GM23248 (cell line): ENCODE measurements around the gene WWOX. TPM values are rescaled to one million over a fixed set of nuclear protein-coding genes. Genes with fewer than 3 reads are reported as not detected.

Experiments used
- DNase-seq: peaks from one replicate; pipeline ENCODE4 v3.0.0-alpha.2; 2015
- H2AFZ ChIP-seq: fragments of 200-600 bp; sonication (generic); 2 replicates; pipeline ENCODE4 v1.6.1; 2016; ENCODE audit warnings: antibody characterized with exemption
- H3F3A ChIP-seq: fragments of 200-600 bp; sonication (generic); 2 replicates; pipeline ENCODE4 v1.6.1; 2016; ENCODE audit warnings: mild to moderate bottlenecking, antibody characterized with exemption, mixed run types; ENCODE audit not compliant: insufficient read depth
- H3K27ac ChIP-seq: fragments of 200-600 bp; sonication (generic); 2 replicates; pipeline ENCODE4 v1.5.1; 2016; ENCODE audit warnings: mild to moderate bottlenecking
- H3K27me3 ChIP-seq: fragments of 200-600 bp; sonication (generic); replicated peaks from 2 replicates; pipeline ENCODE4 v1.6.1; 2016; ENCODE audit warnings: mild to moderate bottlenecking; ENCODE audit not compliant: insufficient read depth
- H3K36me3 ChIP-seq: fragments of 200-600 bp; sonication (generic); 2 replicates; pipeline ENCODE4 v1.6.1; 2016; ENCODE audit warnings: low read depth, mild to moderate bottlenecking
- H3K4me1 ChIP-seq: fragments of 200-600 bp; sonication (generic); 2 replicates; pipeline ENCODE4 v1.6.1; 2016; ENCODE audit warnings: mild to moderate bottlenecking; ENCODE audit not compliant: insufficient read depth
- H3K4me2 ChIP-seq: fragments of 200-600 bp; sonication (generic); one replicate; pipeline ENCODE4 v1.6.1; 2016; ENCODE audit warnings: mild to moderate bottlenecking; ENCODE audit not compliant: unreplicated experiment
- H3K4me3 ChIP-seq: fragments of 200-600 bp; sonication (generic); 2 replicates; pipeline ENCODE4 v1.5.1; 2016; ENCODE audit warnings: mild to moderate bottlenecking
- H3K79me2 ChIP-seq: fragments of 200-600 bp; sonication (generic); 2 replicates; pipeline ENCODE4 v1.6.1; 2016; ENCODE audit warnings: mild to moderate bottlenecking; ENCODE audit not compliant: insufficient read depth
- H3K9ac ChIP-seq: fragments of 200-600 bp; sonication (generic); 2 replicates; pipeline ENCODE4 v1.6.1; 2016; ENCODE audit warnings: mild to moderate bottlenecking
- H3K9me2 ChIP-seq: fragments of 200-600 bp; sonication (generic); 2 replicates; pipeline ENCODE4 v1.6.1; 2016; ENCODE audit warnings: mixed run types, mild to moderate bottlenecking, moderate library complexity; ENCODE audit not compliant: insufficient read depth
- H3K9me3 ChIP-seq: fragments of 200-600 bp; sonication (generic); one replicate; pipeline ENCODE4 v1.6.1; 2017; ENCODE audit warnings: low read depth
- H4K20me1 ChIP-seq: fragments of 200-600 bp; sonication (generic); 2 replicates; pipeline ENCODE4 v1.6.0; 2016; ENCODE audit not compliant: insufficient read depth
- EZH2 ChIP-seq: fragments of 200-600 bp; sonication (generic); IDR thresholded peaks from 2 replicates; pipeline ENCODE4 v1.6.1; 2018; ENCODE audit warnings: antibody characterized with exemption, mild to moderate bottlenecking; ENCODE audit not compliant: insufficient read depth, poor library complexity, severe bottlenecking
- EZH2phosphoT487 ChIP-seq: fragments of 200-600 bp; sonication (generic); IDR thresholded peaks from 2 replicates; pipeline ENCODE4 v1.6.1; 2018; ENCODE audit warnings: antibody characterized with exemption, moderate library complexity, mild to moderate bottlenecking, low read depth; ENCODE audit not compliant: insufficient read depth
- WGBS, 2 experiments: methylation state at CpG; one replicate each; pipeline ENCODE4 v1.1.6; 2015 to 2017; ENCODE audit warnings: low lambda C conversion rate in 2 of 2, low coverage in 1 of 2; ENCODE audit errors: missing lambda C conversion rate in 2 of 2; 5-methylcytosine and 5-hydroxymethylcytosine counted together
- in situ Hi-C: fragments of 300-500 bp; cut with MboI; formaldehyde crosslinking; loops from 2 replicates; pipeline ENCODE4 v1.15.0; 2020
- polyA plus RNA-seq: library from polyadenylated mRNA; unstranded; fragments of >200 nt; fragmentation: Nextera tagmentation; extraction: Ambion mirVana; gene quantifications from 2 replicates; pipeline ENCODE4 v1.2.1, GENCODE V29; 2016
- total RNA-seq: library from RNA; depleted of rRNA; stranded (reverse); fragments of >200 nt; shearing (Covaris generic); gene quantifications from 2 replicates; pipeline ENCODE4 v1.2.3, GENCODE V29; 2014

The WWOX gene
- total and polyA plus RNA-seq, 2 experiments from 2014 or later = 4.5 to 6.6 TPM

- in situ Hi-C loops = no loop called here
- Histone ChIP-seq H3K4me3 (no peak overlapping the region), H3K27ac (no peak overlapping the region), H3K9me2 (no peaks in the 10 kb centered on the region), H3K4me2 (no peak overlapping the region), H3K79me2 (no peaks in the 10 kb centered on the region), H3K36me3 (no peaks in the 10 kb centered on the region), H3K9me3 (no peaks in the 10 kb centered on the region), H2AFZ (no peak overlapping the region), H3K9ac (no peak overlapping the region), H4K20me1 (no peaks in the 10 kb centered on the region), H3K4me1 (no peaks in the 10 kb centered on the region), H3K27me3 (no peaks in the 10 kb centered on the region), H3F3A (no peaks in the 10 kb centered on the region)
- no peak for TF ChIP-seq EZH2phosphoT487
- no peak for TF ChIP-seq EZH2
- no peak for DNase-seq
- WGBS, 2 experiments = 75 to 78% methylated on average over 10 of the region's 10 CpGs
Measured at GRCh38 chr16:78656887-78657286, 557.4 kb downstream of the WWOX start.

- in situ Hi-C loops = no loop called here
- Histone ChIP-seq H3K4me1 (no peaks in the 10 kb centered on the region), H3K4me2 (no peak overlapping the region), H3K27me3 (no peaks in the 10 kb centered on the region), H3K9me3 (peaks cover 2% of the 10 kb centered on the region), H3K79me2 (no peaks in the 10 kb centered on the region), H3K4me3 (no peak overlapping the region), H3K9me2 (no peaks in the 10 kb centered on the region), H2AFZ (no peak overlapping the region), H3K9ac (no peak overlapping the region), H3F3A (no peaks in the 10 kb centered on the region), H4K20me1 (no peaks in the 10 kb centered on the region), H3K36me3 (no peaks in the 10 kb centered on the region), H3K27ac (no peak overlapping the region)
- no peak for DNase-seq
- TF ChIP-seq EZH2 (no peak), EZH2phosphoT487 (no peak)
- 85 to 86% methylated on average over 9 of the region's 9 CpGs for WGBS, 2 experiments
Measured at GRCh38 chr16:78659216-78659615, 559.8 kb downstream of the WWOX start.

- in situ Hi-C loops = no loop called here
- Histone ChIP-seq H3K27me3 (no peaks in the 10 kb centered on the region), H3K79me2 (no peaks in the 10 kb centered on the region), H3K9me2 (no peaks in the 10 kb centered on the region), H3K4me2 (no peak overlapping the region), H3K9ac (no peak overlapping the region), H3K36me3 (no peaks in the 10 kb centered on the region), H4K20me1 (no peaks in the 10 kb centered on the region), H3K4me1 (no peaks in the 10 kb centered on the region), H3F3A (no peaks in the 10 kb centered on the region), H3K4me3 (no peak overlapping the region), H2AFZ (no peak overlapping the region), H3K9me3 (peaks cover 2% of the 10 kb centered on the region), H3K27ac (no peak overlapping the region)
- whole genome bisulfite sequencing, 2 experiments = 50 to 61% methylated on average over 3 of the region's 3 CpGs
- DNase-seq = no peak
- TF ChIP-seq EZH2phosphoT487 (no peak), EZH2 (no peak)
Measured at GRCh38 chr16:78659668-78660217, 560.3 kb downstream of the WWOX start.

- no peaks in the 10 kb centered on the region for H3K4me1 ChIP-seq
- no peak overlapping the region for H3K4me2 ChIP-seq
- no peaks in the 10 kb centered on the region for H3K9me2 ChIP-seq
- peaks cover 2% of the 10 kb centered on the region for H3K9me3 ChIP-seq
- H4K20me1 ChIP-seq = no peaks in the 10 kb centered on the region
- H3K27me3 ChIP-seq = no peaks in the 10 kb centered on the region
- no peak for DNase-seq
- H3K27ac ChIP-seq = no peak overlapping the region
- no peaks in the 10 kb centered on the region for H3K79me2 ChIP-seq
- no peak overlapping the region for H3K9ac ChIP-seq
- no peak for TF ChIP-seq EZH2phosphoT487
- no peak for TF ChIP-seq EZH2
- H3K4me3 ChIP-seq = no peak overlapping the region
- no peaks in the 10 kb centered on the region for H3F3A ChIP-seq
- 48 to 63% methylated on average over 1 of the region's 1 CpG for WGBS, 2 experiments
- in situ Hi-C loops = no loop called here
- no peaks in the 10 kb centered on the region for H3K36me3 ChIP-seq
- H2AFZ ChIP-seq = no peak overlapping the region
Measured at GRCh38 chr16:78660795-78661194, 561.3 kb downstream of the WWOX start.

- H3K79me2 ChIP-seq = no peaks in the 10 kb centered on the region
- no peaks in the 10 kb centered on the region for H3K4me1 ChIP-seq
- H3F3A ChIP-seq = no peaks in the 10 kb centered on the region
- no peak overlapping the region for H3K4me3 ChIP-seq
- DNase-seq = no peak
- H3K36me3 ChIP-seq = no peaks in the 10 kb centered on the region
- no peak overlapping the region for H3K9ac ChIP-seq
- TF ChIP-seq EZH2 (no peak), EZH2phosphoT487 (no peak)
- peaks cover 2% of the 10 kb centered on the region for H3K9me3 ChIP-seq
- H2AFZ ChIP-seq = no peak overlapping the region
- no peak overlapping the region for H3K4me2 ChIP-seq
- H4K20me1 ChIP-seq = no peaks in the 10 kb centered on the region
- in situ Hi-C loops = no loop called here
- WGBS, 2 experiments = 60 to 63% methylated on average over 5 of the region's 5 CpGs
- H3K27me3 ChIP-seq = no peaks in the 10 kb centered on the region
- H3K27ac ChIP-seq = no peak overlapping the region
- no peaks in the 10 kb centered on the region for H3K9me2 ChIP-seq
Measured at GRCh38 chr16:78663690-78664089, 564.2 kb downstream of the WWOX start.
